ENCODE data around the gene ANKS3. TPM values are rescaled to one million over a fixed set of nuclear protein-coding genes. Genes with fewer than 3 reads are reported as not detected.

ANKS3 gene
- total and polyA plus RNA-seq, 2 donors (not counting 3 experiments of a cell fraction or from before 2014, with no cell fraction given): 13.9 to 24.0 TPM

DNA sequence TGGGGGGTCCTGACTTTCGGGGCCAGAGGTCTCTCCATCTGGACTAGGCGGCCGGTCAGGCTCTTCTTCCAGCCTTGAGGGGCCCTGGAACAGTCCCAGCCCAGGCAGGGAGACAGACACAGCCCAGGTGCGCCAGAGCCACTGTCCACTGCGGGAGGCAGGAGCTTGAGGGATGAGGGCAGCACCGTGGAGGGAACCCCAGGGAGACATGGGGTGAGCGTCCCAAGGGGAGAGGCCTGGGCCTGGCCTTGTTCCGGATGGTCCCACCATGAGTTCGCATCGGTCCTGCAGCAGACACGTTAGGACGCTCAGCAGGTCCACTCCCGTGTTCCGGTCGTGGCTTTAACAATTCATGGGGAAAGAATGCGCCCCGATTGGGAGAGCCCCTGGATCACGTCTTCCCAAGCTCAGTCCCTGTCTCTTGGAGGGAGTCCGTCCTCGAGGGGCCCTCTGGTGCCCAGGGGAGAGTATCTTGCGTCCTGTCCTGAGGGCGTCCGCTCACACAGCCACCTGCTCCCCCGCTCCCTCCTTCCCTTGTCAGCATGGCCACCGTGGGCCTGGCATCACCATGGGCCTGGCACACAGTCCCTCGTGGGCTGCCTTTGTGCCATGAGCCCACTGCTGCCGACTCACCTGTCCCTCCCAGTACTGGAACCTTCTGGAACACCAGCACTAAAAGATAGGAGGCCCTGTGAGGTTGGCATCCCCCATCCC is 47.4 kb downstream of the ANKS3 start:
- no peak overlapping the region for H3K27ac ChIP-seq (ENCODE audit: insufficient read depth, low read depth, low read length)
- ChIA-PET CTCF (interaction anchor here (1.5 kb wide), 1 partner anchor 10 kb away, joined by 3 read pairs; no protein-coding TSS in a partner anchor), POLR2A (no interaction called here)
- FAIRE-seq: no peak
- TF ChIP-seq POLR2AphosphoS5 (IDR thresholded peaks at IDR 0.05; ENCODE audit: insufficient read depth, low read depth, low read length) (no peak), POLR2A (IDR thresholded peaks at IDR 0.05; ENCODE audit: low read depth, low read length) (no peak), FOS (IDR thresholded peaks at IDR 0.05; ENCODE audit: borderline replicate concordance, insufficient read depth, low read length) (no peak), MYC (IDR thresholded peaks at IDR 0.05; ENCODE audit: low read depth, low read length) (no peak), GATA2 (IDR thresholded peaks at IDR 0.05; ENCODE audit: insufficient read depth, insufficient read length, low read depth, low read length) (no peak), EZH2 (IDR thresholded peaks at IDR 0.05; ENCODE audit: borderline replicate concordance, low read depth, low read length, severe bottlenecking) (no peak), JUN (IDR thresholded peaks at IDR 0.05; ENCODE audit: borderline replicate concordance, insufficient read depth, insufficient read length, low read depth) (no peak)
- TF ChIP-seq, protein P1, sequence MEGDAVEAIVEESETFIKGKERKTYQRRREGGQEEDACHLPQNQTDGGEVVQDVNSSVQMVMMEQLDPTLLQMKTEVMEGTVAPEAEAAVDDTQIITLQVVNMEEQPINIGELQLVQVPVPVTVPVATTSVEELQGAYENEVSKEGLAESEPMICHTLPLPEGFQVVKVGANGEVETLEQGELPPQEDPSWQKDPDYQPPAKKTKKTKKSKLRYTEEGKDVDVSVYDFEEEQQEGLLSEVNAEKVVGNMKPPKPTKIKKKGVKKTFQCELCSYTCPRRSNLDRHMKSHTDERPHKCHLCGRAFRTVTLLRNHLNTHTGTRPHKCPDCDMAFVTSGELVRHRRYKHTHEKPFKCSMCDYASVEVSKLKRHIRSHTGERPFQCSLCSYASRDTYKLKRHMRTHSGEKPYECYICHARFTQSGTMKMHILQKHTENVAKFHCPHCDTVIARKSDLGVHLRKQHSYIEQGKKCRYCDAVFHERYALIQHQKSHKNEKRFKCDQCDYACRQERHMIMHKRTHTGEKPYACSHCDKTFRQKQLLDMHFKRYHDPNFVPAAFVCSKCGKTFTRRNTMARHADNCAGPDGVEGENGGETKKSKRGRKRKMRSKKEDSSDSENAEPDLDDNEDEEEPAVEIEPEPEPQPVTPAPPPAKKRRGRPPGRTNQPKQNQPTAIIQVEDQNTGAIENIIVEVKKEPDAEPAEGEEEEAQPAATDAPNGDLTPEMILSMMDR (IDR thresholded peaks at IDR 0.05; ENCODE audit: extremely low read depth in 1 of 2, insufficient read depth in 1 of 2, low read depth in 1 of 2, low read length in 2 of 2): no peak
- TF ChIP-seq, protein P2, sequence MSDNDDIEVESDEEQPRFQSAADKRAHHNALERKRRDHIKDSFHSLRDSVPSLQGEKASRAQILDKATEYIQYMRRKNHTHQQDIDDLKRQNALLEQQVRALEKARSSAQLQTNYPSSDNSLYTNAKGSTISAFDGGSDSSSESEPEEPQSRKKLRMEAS (IDR thresholded peaks at IDR 0.05; ENCODE audit: insufficient read depth, insufficient read length): no peak
- DNase-seq (ENCODE audit: low read depth, low spot score): no peak
- no peaks in the 10 kb centered on the region for H3K9me1 ChIP-seq (replicated peaks; ENCODE audit: control insufficient read depth, extremely low read depth, insufficient read depth, low read length)
- H3K36me3 ChIP-seq (ENCODE audit: control insufficient read depth in 2 of 2, extremely low read depth in 1 of 2, insufficient read depth in 2 of 2, low read length in 2 of 2): peaks cover 4 to 50% of the 10 kb centered on the region in 2 experiments
- no peak overlapping the region for H2AFZ ChIP-seq (ENCODE audit: low read depth, low read length)
- no peak overlapping the region for H3K9ac ChIP-seq (replicated peaks; ENCODE audit: extremely low read depth, insufficient read depth, low read length)
- H4K20me1 ChIP-seq (replicated peaks; ENCODE audit: control insufficient read depth, extremely low read depth, insufficient read depth, low read length): no peaks in the 10 kb centered on the region
- H3K27me3 ChIP-seq (ENCODE audit: control insufficient read depth in 2 of 2, insufficient read depth in 2 of 2, low read length in 2 of 2): no peaks in the 10 kb centered on the region
- H3K4me2 ChIP-seq (ENCODE audit: insufficient read depth, low read length): no peak overlapping the region
- intact Hi-C loops (cut with micrococcal nuclease) (no loop called here), dilution Hi-C loops (cut with MboI; ENCODE audit: extremely low pct_ligation_motif_present, low sequenced_read_pairs) (no loop called here)
- H3K79me2 ChIP-seq (ENCODE audit: control insufficient read depth, insufficient read depth, low read length): no peaks in the 10 kb centered on the region
- no peak overlapping the region for H3K4me3 ChIP-seq (replicated peaks in 1 of 3; ENCODE audit: insufficient read depth in 1 of 3, low read depth in 1 of 3, low read length in 3 of 3)
- H3K9me3 ChIP-seq (replicated peaks; ENCODE audit: control insufficient read depth, insufficient read depth, low read length): no peaks in the 10 kb centered on the region
- no peaks in the 10 kb centered on the region for H3K4me1 ChIP-seq (ENCODE audit: control insufficient read depth, extremely low read depth, insufficient read depth, low read length)
- BruUV-seq (replicated peaks): no TSS peak
